ENCODE results near the gene PDE12. TPM values are rescaled to one million over a fixed set of nuclear protein-coding genes. Genes with fewer than 3 reads are reported as not detected.

PDE12 gene
- total RNA-seq, 1 donor from 2014 or later: 10.3 TPM

Other genes with a start within 250 kb of the PDE12 start
- not detected for gene DNAH12, start 11.9 kb upstream of the PDE12 start, total RNA-seq
- gene ARF4, start 41.1 kb downstream of the PDE12 start, total RNA-seq: 66.4 TPM
- 13.3 TPM for gene DENND6A, start 136.8 kb downstream of the PDE12 start, total RNA-seq
- gene SLMAP, start 200.0 kb downstream of the PDE12 start, total RNA-seq: 294 TPM

Measured in Right ventricle myocardium inferior (tissue), 1 donor.